Liver (tissue), 9 donors: ENCODE data around the gene MEIOB. TPM values are rescaled to one million over a fixed set of nuclear protein-coding genes. Genes with fewer than 3 reads are reported as not detected.

Experiments used
- DNase-seq: peaks from one replicate; pipeline ENCODE4 v3.0.0-alpha.2; 2017; ENCODE audit warnings: low spot score
- H3K27ac ChIP-seq, 2 donors: one replicate each; pipeline ENCODE4 v1.7.0; 2013; ENCODE audit warnings: inconsistent platforms in 2 of 2, low read length in 2 of 2, control low read depth in 1 of 2, low read depth in 1 of 2, mild to moderate bottlenecking in 1 of 2
- H3K27me3 ChIP-seq, 4 donors: one replicate each; pipeline versions ENCODE4 v1.6.1 to v1.7.0; 2013; ENCODE audit warnings: low read length in 3 of 4, inconsistent platforms in 1 of 4, mild to moderate bottlenecking in 1 of 4, moderate library complexity in 1 of 4; ENCODE audit not compliant: control insufficient read depth in 4 of 4, insufficient read depth in 4 of 4
- H3K36me3 ChIP-seq, 4 donors: one replicate each; pipeline versions ENCODE4 v1.6.1 to v1.7.0; 2013; ENCODE audit warnings: low read length in 3 of 4, mild to moderate bottlenecking in 3 of 4, low read depth in 1 of 4, moderate library complexity in 1 of 4; ENCODE audit not compliant: control insufficient read depth in 4 of 4, insufficient read depth in 3 of 4
- H3K4me1 ChIP-seq, 4 donors: one replicate each; pipeline versions ENCODE4 v1.6.1 to v1.7.0; 2013; ENCODE audit warnings: low read length in 3 of 4, mild to moderate bottlenecking in 3 of 4, moderate library complexity in 1 of 4; ENCODE audit not compliant: control insufficient read depth in 4 of 4, insufficient read depth in 4 of 4
- H3K4me3 ChIP-seq, 3 donors: one replicate each; pipeline versions ENCODE4 v1.6.1 to v1.7.0; 2013; ENCODE audit warnings: low read length in 3 of 3, control low read depth in 1 of 3, low read depth in 1 of 3, mild to moderate bottlenecking in 1 of 3
- H3K9ac ChIP-seq, 2 donors: one replicate each; pipeline ENCODE4 v1.7.0; 2013; ENCODE audit warnings: low read length in 2 of 2, mild to moderate bottlenecking in 2 of 2, moderate library complexity in 2 of 2, control low read depth in 1 of 2, low read depth in 1 of 2
- H3K9me3 ChIP-seq, 4 donors: one replicate each; pipeline versions ENCODE4 v1.6.1 to v1.7.0; 2013; ENCODE audit warnings: low read length in 3 of 4; ENCODE audit not compliant: control insufficient read depth in 4 of 4
- EGR1 ChIP-seq, 2 donors: IDR thresholded peaks; 2 replicates each; pipeline ENCODE4 v1.6.1; 2016 to 2018; ENCODE audit warnings: antibody characterized with exemption in 2 of 2, low read depth in 2 of 2
- FOXA1 ChIP-seq: IDR thresholded peaks from 2 replicates; pipeline ENCODE4 v1.6.1; 2016; ENCODE audit warnings: antibody characterized with exemption
- FOXA2 ChIP-seq: IDR thresholded peaks from 2 replicates; pipeline ENCODE4 v1.6.1; 2016; ENCODE audit warnings: antibody characterized with exemption
- HNF4A ChIP-seq, 2 donors: conservative IDR thresholded peaks; 2 replicates each; pipeline ENCODE4 v1.6.1; 2016; ENCODE audit warnings: antibody characterized with exemption in 2 of 2, mild to moderate bottlenecking in 2 of 2
- JUND ChIP-seq, 2 donors: IDR thresholded peaks; 2 replicates each; pipeline ENCODE4 v1.6.1; 2016; ENCODE audit warnings: antibody characterized with exemption in 2 of 2
- NR2F2 ChIP-seq: IDR thresholded peaks from 2 replicates; pipeline ENCODE4 v1.6.1; 2016; ENCODE audit warnings: antibody characterized with exemption
- RXRA ChIP-seq, 2 donors: IDR thresholded peaks; 2 replicates each; pipeline ENCODE4 v1.6.1; 2017 to 2018; ENCODE audit warnings: antibody characterized with exemption in 2 of 2, mild to moderate bottlenecking in 1 of 2
- TAF1 ChIP-seq: conservative IDR thresholded peaks from 2 replicates; pipeline ENCODE4 v1.6.1; 2016; ENCODE audit warnings: antibody characterized with exemption, mild to moderate bottlenecking
- YY1 ChIP-seq: IDR thresholded peaks from 2 replicates; pipeline ENCODE4 v1.6.1; 2016; ENCODE audit warnings: antibody characterized with exemption, mild to moderate bottlenecking
- WGBS: extraction: QIAGEN DNeasy Blood & Tissue Kit; methylation state at CpG from one replicate; pipeline ENCODE4 v1.1.7; 2013; 5-methylcytosine and 5-hydroxymethylcytosine counted together
- polyA plus RNA-seq, 2 donors: library from polyadenylated mRNA; stranded (reverse) in 1 of 2; unstranded in 1 of 2; fragments of 200-250 nt in 1 of 2; fragments of >200 nt in 1 of 2; fragmentation: Nextera tagmentation in 1 of 2; extraction: Ambion mirVana in 1 of 2; gene quantifications; one replicate each; pipeline versions ENCODE4 v1.2.1 to v1.2.3, GENCODE V29; 2013 to 2015
- total RNA-seq, 2 donors: library from RNA; depleted of rRNA; stranded (reverse); fragments of >200 nt; gene quantifications; one replicate each; pipeline ENCODE4 v1.2.3, GENCODE V29; 2014
- TF ChIP-seq, protein P1 (sequence below): IDR thresholded peaks from 2 replicates; pipeline ENCODE4 v1.6.1; 2016; ENCODE audit warnings: antibody characterized with exemption, mild to moderate bottlenecking
- TF ChIP-seq, protein P2 (sequence below): IDR thresholded peaks from 2 replicates; pipeline ENCODE4 v1.6.1; 2016; ENCODE audit warnings: antibody characterized with exemption
- TF ChIP-seq, protein P3 (sequence below): fragments of 150-350 bp; IDR thresholded peaks from 2 replicates; pipeline ENCODE4 v1.5.1; 2017; ENCODE audit warnings: improper control_type of control experiment, low read depth, low read length; ENCODE audit not compliant: missing input control
- donor health status: healthy.
- donor health status: healthy.
- donor health status: healthy.
- donor health status: healthy.
- donor health status: healthy.

MEIOB gene
- total and polyA plus RNA-seq, 4 donors, result 0.33 to 2.2 TPM; not detected in 2

DNA sequence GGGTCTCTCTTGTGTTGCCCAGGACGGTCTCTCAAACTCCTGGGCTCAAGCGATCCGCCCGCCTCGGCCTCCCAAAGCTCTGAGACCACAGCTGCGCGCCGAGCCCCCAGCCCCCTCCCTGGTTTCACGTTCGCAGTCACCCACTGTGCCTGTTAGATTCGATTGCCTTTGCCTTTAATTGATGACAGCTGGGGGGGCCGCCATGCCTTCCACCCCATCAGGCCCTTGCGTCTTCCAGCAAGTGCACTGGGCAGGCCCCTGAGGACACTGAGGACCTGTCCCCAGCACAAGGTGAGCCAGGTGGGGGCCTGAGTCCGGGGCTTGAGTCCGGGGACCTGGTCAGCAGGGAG lies 81.7 kb downstream of the MEIOB start:
- Histone ChIP-seq H3K36me3 (peaks cover 0 to 34% (median 5%) of the 10 kb centered on the region in 4 donors), H3K9ac (no peak overlapping the region)
- 91% methylated on average over 15 of the region's 15 CpGs for WGBS

DNA sequence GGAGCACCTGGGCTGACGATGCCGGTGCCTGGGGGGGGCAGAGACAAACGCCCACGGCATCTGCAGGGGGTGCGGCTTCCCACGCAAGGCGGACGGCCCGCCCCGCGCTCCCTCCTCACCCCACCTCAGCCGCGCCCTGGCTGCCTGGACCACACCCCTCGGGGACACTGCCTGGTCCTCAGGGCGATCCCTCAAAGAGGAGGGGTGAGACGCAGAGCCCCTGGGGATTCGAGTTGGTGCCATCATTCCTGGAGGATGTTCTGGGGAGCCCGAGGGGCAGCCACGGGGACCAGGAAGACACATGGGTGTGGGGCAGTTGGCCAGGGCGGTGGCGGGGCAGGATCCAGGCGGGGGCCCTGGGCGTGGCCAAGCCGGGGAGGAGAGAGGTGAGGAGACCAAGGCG lies 82.3 kb downstream of the MEIOB start:
- no peaks in the 10 kb centered on the region for H3K27me3 ChIP-seq
- peaks cover 15 to 73% (median 48%) of the 10 kb centered on the region in 4 donors for H3K4me1 ChIP-seq
- no peak overlapping the region for H3K4me3 ChIP-seq
- H3K9me3 ChIP-seq, result no peaks in the 10 kb centered on the region
- no peak for TF ChIP-seq HNF4A (conservative IDR thresholded peaks at IDR 0.05)
- no peak for TF ChIP-seq TAF1
- no peak for TF ChIP-seq FOXA2
- TF ChIP-seq, protein P1, sequence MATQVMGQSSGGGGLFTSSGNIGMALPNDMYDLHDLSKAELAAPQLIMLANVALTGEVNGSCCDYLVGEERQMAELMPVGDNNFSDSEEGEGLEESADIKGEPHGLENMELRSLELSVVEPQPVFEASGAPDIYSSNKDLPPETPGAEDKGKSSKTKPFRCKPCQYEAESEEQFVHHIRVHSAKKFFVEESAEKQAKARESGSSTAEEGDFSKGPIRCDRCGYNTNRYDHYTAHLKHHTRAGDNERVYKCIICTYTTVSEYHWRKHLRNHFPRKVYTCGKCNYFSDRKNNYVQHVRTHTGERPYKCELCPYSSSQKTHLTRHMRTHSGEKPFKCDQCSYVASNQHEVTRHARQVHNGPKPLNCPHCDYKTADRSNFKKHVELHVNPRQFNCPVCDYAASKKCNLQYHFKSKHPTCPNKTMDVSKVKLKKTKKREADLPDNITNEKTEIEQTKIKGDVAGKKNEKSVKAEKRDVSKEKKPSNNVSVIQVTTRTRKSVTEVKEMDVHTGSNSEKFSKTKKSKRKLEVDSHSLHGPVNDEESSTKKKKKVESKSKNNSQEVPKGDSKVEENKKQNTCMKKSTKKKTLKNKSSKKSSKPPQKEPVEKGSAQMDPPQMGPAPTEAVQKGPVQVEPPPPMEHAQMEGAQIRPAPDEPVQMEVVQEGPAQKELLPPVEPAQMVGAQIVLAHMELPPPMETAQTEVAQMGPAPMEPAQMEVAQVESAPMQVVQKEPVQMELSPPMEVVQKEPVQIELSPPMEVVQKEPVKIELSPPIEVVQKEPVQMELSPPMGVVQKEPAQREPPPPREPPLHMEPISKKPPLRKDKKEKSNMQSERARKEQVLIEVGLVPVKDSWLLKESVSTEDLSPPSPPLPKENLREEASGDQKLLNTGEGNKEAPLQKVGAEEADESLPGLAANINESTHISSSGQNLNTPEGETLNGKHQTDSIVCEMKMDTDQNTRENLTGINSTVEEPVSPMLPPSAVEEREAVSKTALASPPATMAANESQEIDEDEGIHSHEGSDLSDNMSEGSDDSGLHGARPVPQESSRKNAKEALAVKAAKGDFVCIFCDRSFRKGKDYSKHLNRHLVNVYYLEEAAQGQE, result no peak
- TF ChIP-seq YY1, result no peak
- TF ChIP-seq NR2F2, result no peak
- TF ChIP-seq RXRA (IDR thresholded peaks at IDR 0.05), result no peak
- no peak for TF ChIP-seq JUND (IDR thresholded peaks at IDR 0.05)
- peaks cover 0 to 34% (median 5%) of the 10 kb centered on the region in 4 donors for H3K36me3 ChIP-seq
- H3K27ac ChIP-seq, result no peak overlapping the region
- WGBS, result 85% methylated on average over 25 of the region's 25 CpGs
- H3K9ac ChIP-seq, result no peak overlapping the region
- no peak for DNase-seq

More for the DNA sequence above, 81.7 kb downstream of the MEIOB start:
- TF ChIP-seq, protein P2, sequence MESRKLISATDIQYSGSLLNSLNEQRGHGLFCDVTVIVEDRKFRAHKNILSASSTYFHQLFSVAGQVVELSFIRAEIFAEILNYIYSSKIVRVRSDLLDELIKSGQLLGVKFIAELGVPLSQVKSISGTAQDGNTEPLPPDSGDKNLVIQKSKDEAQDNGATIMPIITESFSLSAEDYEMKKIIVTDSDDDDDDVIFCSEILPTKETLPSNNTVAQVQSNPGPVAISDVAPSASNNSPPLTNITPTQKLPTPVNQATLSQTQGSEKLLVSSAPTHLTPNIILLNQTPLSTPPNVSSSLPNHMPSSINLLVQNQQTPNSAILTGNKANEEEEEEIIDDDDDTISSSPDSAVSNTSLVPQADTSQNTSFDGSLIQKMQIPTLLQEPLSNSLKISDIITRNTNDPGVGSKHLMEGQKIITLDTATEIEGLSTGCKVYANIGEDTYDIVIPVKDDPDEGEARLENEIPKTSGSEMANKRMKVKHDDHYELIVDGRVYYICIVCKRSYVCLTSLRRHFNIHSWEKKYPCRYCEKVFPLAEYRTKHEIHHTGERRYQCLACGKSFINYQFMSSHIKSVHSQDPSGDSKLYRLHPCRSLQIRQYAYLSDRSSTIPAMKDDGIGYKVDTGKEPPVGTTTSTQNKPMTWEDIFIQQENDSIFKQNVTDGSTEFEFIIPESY, result no peak
- no peak for TF ChIP-seq EGR1 (IDR thresholded peaks at IDR 0.05; ENCODE audit: low read depth in 2 of 2)
- TF ChIP-seq HNF4A (conservative IDR thresholded peaks at IDR 0.05), result no peak
- no peak for TF ChIP-seq FOXA1
- TF ChIP-seq RXRA (IDR thresholded peaks at IDR 0.05), result no peak
- TF ChIP-seq, protein P3, sequence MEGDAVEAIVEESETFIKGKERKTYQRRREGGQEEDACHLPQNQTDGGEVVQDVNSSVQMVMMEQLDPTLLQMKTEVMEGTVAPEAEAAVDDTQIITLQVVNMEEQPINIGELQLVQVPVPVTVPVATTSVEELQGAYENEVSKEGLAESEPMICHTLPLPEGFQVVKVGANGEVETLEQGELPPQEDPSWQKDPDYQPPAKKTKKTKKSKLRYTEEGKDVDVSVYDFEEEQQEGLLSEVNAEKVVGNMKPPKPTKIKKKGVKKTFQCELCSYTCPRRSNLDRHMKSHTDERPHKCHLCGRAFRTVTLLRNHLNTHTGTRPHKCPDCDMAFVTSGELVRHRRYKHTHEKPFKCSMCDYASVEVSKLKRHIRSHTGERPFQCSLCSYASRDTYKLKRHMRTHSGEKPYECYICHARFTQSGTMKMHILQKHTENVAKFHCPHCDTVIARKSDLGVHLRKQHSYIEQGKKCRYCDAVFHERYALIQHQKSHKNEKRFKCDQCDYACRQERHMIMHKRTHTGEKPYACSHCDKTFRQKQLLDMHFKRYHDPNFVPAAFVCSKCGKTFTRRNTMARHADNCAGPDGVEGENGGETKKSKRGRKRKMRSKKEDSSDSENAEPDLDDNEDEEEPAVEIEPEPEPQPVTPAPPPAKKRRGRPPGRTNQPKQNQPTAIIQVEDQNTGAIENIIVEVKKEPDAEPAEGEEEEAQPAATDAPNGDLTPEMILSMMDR, result no peak
- Histone ChIP-seq H3K27ac (no peak overlapping the region), H3K4me3 (no peak overlapping the region), H3K9me3 (no peaks in the 10 kb centered on the region), H3K27me3 (no peaks in the 10 kb centered on the region), H3K4me1 (peaks cover 20 to 73% (median 51%) of the 10 kb centered on the region in 4 donors)
- no peak for DNase-seq
